IMR-90 (cell line): Measurements from ENCODE around the gene RUNX3. TPM values are rescaled to one million over a fixed set of nuclear protein-coding genes. Genes with fewer than 3 reads are reported as not detected.

Experiments
- ATAC-seq: fragments of 200-7000 bp; cut with Tn5 transposase; 2 replicates; pipeline ENCODE4 v1.9.1; 2020; ENCODE audit warnings: low read depth, mild to moderate bottlenecking, moderate library complexity
- BruUV-seq: library from RNA; stranded (reverse); fragments of 400-500 nt; replicated peaks from 2 replicates; lab custom pipeline; 2021; lab: Mats Ljungman, UMichigan
- CTCF ChIA-PET: fragments of 300-600 bp; formaldehyde crosslinking; extraction: SDS; loops from one replicate; lab custom pipeline; 2021; ENCODE audit warnings: antibody characterized with exemption; lab: Yijun Ruan, JAX
- POLR2A ChIA-PET: fragments of 300-600 bp; sonication (Branson Sonifier 250); formaldehyde crosslinking; loops from one replicate; lab custom pipeline; 2022; ENCODE audit warnings: antibody characterized with exemption; ENCODE audit not compliant: unreplicated experiment; lab: Charles Lee
- DNase-seq: peaks from one replicate; pipeline ENCODE4 v3.0.0; 2013
- H2AFZ ChIP-seq: replicated peaks from 2 replicates; pipeline ENCODE3; 2013; ENCODE audit warnings: low read length, mild to moderate bottlenecking; ENCODE audit not compliant: poor library complexity
- H2AK5ac ChIP-seq: 2 replicates; pipeline ENCODE4 v1.6.1; 2013; ENCODE audit warnings: low read depth, low read length, inconsistent platforms
- H2AK9ac ChIP-seq: replicated peaks from 2 replicates; pipeline ENCODE3; 2013; ENCODE audit warnings: mild to moderate bottlenecking, low read depth, low read length, moderate library complexity; ENCODE audit not compliant: poor library complexity
- H2BK120ac ChIP-seq: 2 replicates; pipeline ENCODE4 v1.6.1; 2013; ENCODE audit warnings: low read depth, low read length, inconsistent platforms
- H2BK15ac ChIP-seq: 3 replicates; pipeline ENCODE4 v1.6.1; 2013; ENCODE audit warnings: low read depth, low read length, inconsistent platforms
- H2BK20ac ChIP-seq: 2 replicates; pipeline ENCODE4 v1.6.1; 2013; ENCODE audit warnings: low read depth, mild to moderate bottlenecking, inconsistent platforms, low read length, moderate library complexity
- H2BK5ac ChIP-seq: 2 replicates; pipeline ENCODE4 v1.6.1; 2013; ENCODE audit warnings: mild to moderate bottlenecking, low read depth, low read length, inconsistent platforms; ENCODE audit not compliant: poor library complexity, severe bottlenecking
- H3K14ac ChIP-seq: replicated peaks from 2 replicates; pipeline ENCODE4 v1.6.1; 2013; ENCODE audit warnings: low read depth, low read length, inconsistent platforms
- H3K18ac ChIP-seq: 2 replicates; pipeline ENCODE4 v1.6.1; 2013; ENCODE audit warnings: low read depth, low read length, control low read depth
- H3K23ac ChIP-seq: 2 replicates; pipeline ENCODE4 v1.6.1; 2013; ENCODE audit warnings: low read depth, low read length, inconsistent platforms
- H3K27ac ChIP-seq: 2 replicates; pipeline ENCODE4 v1.5.1; 2013; ENCODE audit warnings: mild to moderate bottlenecking, control low read depth, low read length; ENCODE audit not compliant: insufficient read depth
- H3K27me3 ChIP-seq: 2 replicates; pipeline ENCODE4 v1.6.1; 2013; ENCODE audit warnings: low read length; ENCODE audit not compliant: control insufficient read depth, insufficient read depth
- H3K36me3 ChIP-seq: 2 replicates; pipeline ENCODE4 v1.6.1; 2013; ENCODE audit warnings: low read length, mixed read lengths; ENCODE audit not compliant: control insufficient read depth, insufficient read depth
- H3K4ac ChIP-seq: 2 replicates; pipeline ENCODE4 v1.6.1; 2013; ENCODE audit warnings: low read depth, low read length, inconsistent platforms
- H3K4me1 ChIP-seq: 2 replicates; pipeline ENCODE4 v1.6.1; 2013; ENCODE audit warnings: low read length, mixed read lengths; ENCODE audit not compliant: control insufficient read depth, insufficient read depth
- H3K4me2 ChIP-seq: 2 replicates; pipeline ENCODE4 v1.6.1; 2013; ENCODE audit warnings: low read depth, mild to moderate bottlenecking, control low read depth, low read length, moderate library complexity
- H3K4me3 ChIP-seq: 2 replicates; pipeline ENCODE4 v1.5.1; 2013; ENCODE audit warnings: low read depth, mild to moderate bottlenecking, control low read depth, low read length, moderate library complexity; ENCODE audit not compliant: insufficient read depth
- H3K56ac ChIP-seq: 2 replicates; pipeline ENCODE4 v1.6.1; 2013; ENCODE audit warnings: low read length, inconsistent platforms; ENCODE audit not compliant: insufficient read depth; ENCODE audit errors: extremely low read depth
- H3K79me1 ChIP-seq, 2 experiments: 2 replicates each; pipeline ENCODE4 v1.6.1; 2013; ENCODE audit warnings: low read length in 2 of 2, inconsistent platforms in 1 of 2, low read depth in 1 of 2
- H3K9ac ChIP-seq: 2 replicates; pipeline ENCODE4 v1.6.1; 2013; ENCODE audit warnings: low read depth, low read length, control low read depth
- H3K9me1 ChIP-seq: 2 replicates; pipeline ENCODE4 v1.6.1; 2013; ENCODE audit warnings: low read length, inconsistent platforms; ENCODE audit not compliant: insufficient read depth
- H3K9me3 ChIP-seq: 2 replicates; pipeline ENCODE4 v1.6.1; 2013; ENCODE audit warnings: low read length; ENCODE audit not compliant: control insufficient read depth, insufficient read depth
- H4K20me1 ChIP-seq: 2 replicates; pipeline ENCODE4 v1.6.1; 2013; ENCODE audit warnings: low read length, inconsistent platforms; ENCODE audit not compliant: insufficient read depth
- H4K5ac ChIP-seq: 2 replicates; pipeline ENCODE4 v1.6.1; 2013; ENCODE audit warnings: mild to moderate bottlenecking, low read depth, low read length, control low read depth
- H4K8ac ChIP-seq, 2 experiments: 2 replicates each; pipeline ENCODE4 v1.6.1; 2013; ENCODE audit warnings: low read depth in 2 of 2, low read length in 2 of 2, control low read depth in 1 of 2, inconsistent platforms in 1 of 2
- H4K91ac ChIP-seq: 2 replicates; pipeline ENCODE4 v1.6.1; 2013; ENCODE audit warnings: low read depth, low read length, inconsistent platforms; ENCODE audit not compliant: insufficient read depth
- BHLHE40 ChIP-seq: fragments of 150-350 bp; IDR thresholded peaks from 2 replicates; pipeline ENCODE4 v1.6.1; 2016; ENCODE audit warnings: mild to moderate bottlenecking, low read depth, low read length
- CHD1 ChIP-seq: IDR thresholded peaks from 2 replicates; pipeline ENCODE4 v1.6.1; 2012; ENCODE audit warnings: low read depth, low read length, improper control_type of control experiment
- FOS ChIP-seq: fragments of 150-350 bp; IDR thresholded peaks from 2 replicates; pipeline ENCODE4 v1.6.1; 2016; ENCODE audit warnings: low read depth, low read length
- MXI1 ChIP-seq: IDR thresholded peaks from 2 replicates; pipeline ENCODE4 v1.6.1; 2012; ENCODE audit warnings: low read depth, mild to moderate bottlenecking, low read length, moderate library complexity, borderline replicate concordance
- NFE2L2 ChIP-seq: fragments of 150-350 bp; IDR thresholded peaks from 2 replicates; pipeline ENCODE4 v1.6.1; 2016; ENCODE audit warnings: low read depth, mild to moderate bottlenecking, low read length
- POLR2A ChIP-seq: IDR thresholded peaks from 2 replicates; pipeline ENCODE4 v1.6.1; 2012; ENCODE audit warnings: mild to moderate bottlenecking, low read depth, low read length
- RAD21 ChIP-seq: IDR thresholded peaks from 2 replicates; pipeline ENCODE4 v1.6.1; 2012; ENCODE audit warnings: low read length, improper control_type of control experiment
- RCOR1 ChIP-seq: IDR thresholded peaks from 2 replicates; pipeline ENCODE4 v1.6.1; 2012; ENCODE audit warnings: mild to moderate bottlenecking, low read length, improper control_type of control experiment; ENCODE audit not compliant: insufficient replicate concordance
- WGBS, 2 experiments: methylation state at CpG; one replicate each; pipeline versions ENCODE4 v1.1.5 to v1.1.7; 2013; ENCODE audit warnings: missing lambda C conversion rate in 2 of 2; ENCODE audit not compliant: insufficient read length in 1 of 2; ENCODE audit errors: extremely low coverage in 2 of 2; 5-methylcytosine and 5-hydroxymethylcytosine counted together
- dilution Hi-C: fragments of 300-500 bp; cut with HindIII; formaldehyde crosslinking; loops from one replicate; pipeline ENCODE4 v1.14.3; 2018; ENCODE audit warnings: low sequenced_read_pairs; ENCODE audit not compliant: unreplicated experiment
- in situ Hi-C: fragments of 300-500 bp; cut with MboI; formaldehyde crosslinking; loops from 3 replicates; pipeline ENCODE4 v1.14.3; 2019; ENCODE audit warnings: low sequenced_read_pairs, inconsistent platforms, mixed read lengths
- intact Hi-C: fragments of 100-400 bp; cut with micrococcal nuclease; formaldehyde crosslinking; loops from 2 replicates; pipeline ENCODE4 v1.10.0; 2022
- polyA plus RNA-seq, 3 experiments: library from polyadenylated mRNA; depleted of rRNA; stranded (reverse); fragments of >200 nt; gene quantifications; 2 replicates each; pipeline ENCODE4 v1.2.3, GENCODE V29; 2012; ENCODE audit warnings: low replicate concordance in 1 of 3
- total RNA-seq: library from RNA; depleted of rRNA; stranded (reverse); fragments of >200 nt; gene quantifications from 2 replicates; pipeline ENCODE4 v1.2.3, GENCODE V29; 2012

The RUNX3 gene
- total and polyA plus RNA-seq, 2 of the 4 experiments (the other 2 are of a cell fraction) = 0.07 TPM; not detected in 1

DNA sequence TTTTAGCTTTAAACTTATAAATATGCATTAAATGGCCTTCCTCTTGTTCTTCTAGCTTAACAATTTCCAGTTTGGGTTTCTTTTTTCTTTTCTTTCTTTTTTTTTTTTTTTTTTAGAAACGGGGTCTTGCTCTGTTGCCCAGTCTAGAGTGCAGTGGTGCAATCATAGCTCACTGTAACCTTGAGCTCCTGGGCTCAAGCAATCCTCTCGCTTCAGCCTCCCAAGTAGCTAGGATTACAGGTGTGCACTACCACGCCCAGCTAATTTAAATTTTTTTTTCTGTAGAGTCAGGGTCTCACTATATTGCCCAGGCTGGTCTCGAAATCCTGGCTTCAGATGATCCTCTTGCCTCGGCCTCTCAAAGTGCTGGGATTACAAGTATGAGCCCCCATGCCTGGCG is 37.9 kb upstream of the RUNX3 start:
- Histone ChIP-seq H3K36me3 (no peaks in the 10 kb centered on the region), H3K9me3 (no peaks in the 10 kb centered on the region), H3K27me3 (peaks cover 4% of the 10 kb centered on the region; the same call in 1 of the 2 replicates), H2BK5ac (no peak overlapping the region), H3K27ac (no peak overlapping the region), H3K14ac (no peak overlapping the region), H4K8ac (no peak overlapping the region), H4K5ac (no peak overlapping the region), H3K4me1 (peaks cover 24% of the 10 kb centered on the region), H2AK9ac (no peak overlapping the region), H4K91ac (no peak overlapping the region; the same call in 1 of the 2 replicates), H3K56ac (no peak overlapping the region), H3K4ac (no peak overlapping the region), H2BK15ac (no peak overlapping the region), H3K79me1 (0 out of 4 replicates have a peak, but pooled peaks cover 0 to 3% of the 10 kb centered on the region in 2 experiments), H2BK120ac (no peak overlapping the region), H2BK20ac (no peak overlapping the region), H3K18ac (no peak overlapping the region), H2AFZ (no peak overlapping the region), H3K4me3 (no peak overlapping the region), H3K4me2 (no peak overlapping the region), H3K9me1 (peaks cover 16% of the 10 kb centered on the region), H4K20me1 (no peaks in the 10 kb centered on the region), H3K9ac (no peak overlapping the region), H3K23ac (no peak overlapping the region), H2AK5ac (no peak overlapping the region)
- ATAC-seq (no peak), DNase-seq (no peak)
- dilution Hi-C loops (no loop called here), intact Hi-C loops (no loop called here), in situ Hi-C loops (no loop called here)
- ChIA-PET POLR2A (no interaction called here), CTCF (interaction anchor here (0.6 kb wide), 1 partner anchor 69 kb away, joined by 5 read pairs; no protein-coding TSS in a partner anchor)
- TF ChIP-seq FOS = no peak
- TF ChIP-seq NFE2L2 = no peak
- TF ChIP-seq POLR2A = no peak
- no peak for TF ChIP-seq BHLHE40
- no peak for TF ChIP-seq MXI1
- TF ChIP-seq RAD21 = no peak
- TF ChIP-seq CHD1 = no peak
- no peak for TF ChIP-seq RCOR1
- BruUV-seq = no TSS peak
- WGBS, 2 experiments = 77% methylated on average over 3 of the region's 6 CpGs; no CpG with 5 or more reads in 1 of the 2 experiments
